HG03558 (cell line): Measurements from ENCODE around the gene FAF1.

Experiments used
- ATAC-seq: cut with Tn5 transposase; IDR thresholded peaks from one replicate; pipeline ENCODE4 v1.9.1; 2021; ENCODE audit warnings: moderate number of reproducible peaks; ENCODE audit not compliant: unreplicated experiment; ENCODE audit errors: extremely low read depth

FAF1 gene

DNA sequence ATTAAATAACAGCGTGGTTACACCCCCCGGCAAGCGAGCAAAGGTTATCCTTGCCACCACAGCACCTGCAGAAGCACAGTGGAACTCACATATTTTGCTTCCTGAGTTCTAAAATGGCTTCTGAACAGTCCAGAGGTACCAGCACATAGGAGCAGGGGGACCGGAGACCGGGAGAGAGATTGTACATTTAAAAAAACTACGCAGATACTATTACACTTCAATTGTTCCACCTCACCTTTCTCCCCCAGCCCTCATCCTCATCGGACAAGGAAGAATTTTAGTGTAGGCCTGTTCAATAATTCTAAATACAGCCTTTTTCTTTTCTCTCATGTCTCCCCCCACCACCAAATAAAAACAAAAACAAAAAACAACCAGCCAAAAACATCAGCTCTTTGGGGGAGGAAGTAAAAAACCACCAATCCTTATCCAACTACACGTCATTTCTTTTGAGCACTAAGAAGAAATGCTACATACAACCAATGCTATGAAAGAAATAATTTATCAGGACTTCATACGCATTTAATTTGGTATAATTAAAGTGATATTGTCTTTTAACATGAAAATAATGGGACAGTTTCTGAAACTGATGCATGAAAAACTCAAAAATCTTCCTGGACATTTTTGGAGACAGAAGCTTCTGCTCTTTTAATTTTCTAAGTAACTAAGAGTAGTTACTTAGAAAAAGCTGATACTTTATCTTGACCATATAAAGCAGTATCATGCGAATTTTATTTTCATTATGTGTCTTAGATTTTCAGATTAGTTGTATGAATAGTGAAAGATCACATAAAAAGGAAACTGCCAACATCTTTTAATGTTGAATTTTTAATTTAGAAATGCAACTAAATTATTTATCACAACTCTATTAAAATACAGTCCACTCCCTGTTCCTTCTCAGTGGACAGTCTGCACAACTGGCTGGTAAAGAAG is 19.1 kb upstream of the FAF1 start:
- ATAC-seq = no peak

DNA sequence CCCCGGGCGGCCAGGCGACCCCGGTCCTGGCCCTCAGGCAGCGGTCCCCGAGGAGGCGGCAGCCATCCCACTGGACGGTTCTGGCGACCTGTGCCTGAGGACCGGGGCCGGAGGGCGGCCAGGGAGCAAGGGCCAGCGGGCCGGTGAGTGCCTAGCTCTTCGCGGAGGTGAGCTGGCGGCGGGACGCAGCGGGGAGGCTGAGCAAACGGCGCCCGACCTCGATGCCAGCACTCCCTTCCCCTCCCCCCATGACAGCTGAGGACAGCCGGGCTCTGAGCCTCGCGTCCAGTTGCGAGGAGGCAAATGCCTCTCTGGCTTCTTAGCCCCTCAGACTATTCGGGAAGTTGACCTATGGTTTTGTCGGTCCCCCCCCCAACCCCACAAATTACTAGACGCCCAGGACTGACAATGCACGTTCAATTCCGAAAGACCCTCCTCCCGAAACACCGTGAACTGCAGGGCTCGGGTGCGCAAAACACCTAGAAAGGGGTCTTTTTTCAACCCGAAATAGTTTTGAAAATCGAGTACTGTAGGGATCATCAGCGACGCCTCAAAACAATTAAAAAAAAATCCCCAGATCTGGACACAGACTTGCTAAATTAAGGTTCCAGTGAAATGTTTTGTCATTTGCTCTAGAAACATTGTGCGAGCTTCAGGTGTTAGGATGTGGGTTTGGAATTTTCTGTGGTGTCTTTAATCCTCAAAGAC is 18.2 kb upstream of the FAF1 start:
- no peak for ATAC-seq

DNA sequence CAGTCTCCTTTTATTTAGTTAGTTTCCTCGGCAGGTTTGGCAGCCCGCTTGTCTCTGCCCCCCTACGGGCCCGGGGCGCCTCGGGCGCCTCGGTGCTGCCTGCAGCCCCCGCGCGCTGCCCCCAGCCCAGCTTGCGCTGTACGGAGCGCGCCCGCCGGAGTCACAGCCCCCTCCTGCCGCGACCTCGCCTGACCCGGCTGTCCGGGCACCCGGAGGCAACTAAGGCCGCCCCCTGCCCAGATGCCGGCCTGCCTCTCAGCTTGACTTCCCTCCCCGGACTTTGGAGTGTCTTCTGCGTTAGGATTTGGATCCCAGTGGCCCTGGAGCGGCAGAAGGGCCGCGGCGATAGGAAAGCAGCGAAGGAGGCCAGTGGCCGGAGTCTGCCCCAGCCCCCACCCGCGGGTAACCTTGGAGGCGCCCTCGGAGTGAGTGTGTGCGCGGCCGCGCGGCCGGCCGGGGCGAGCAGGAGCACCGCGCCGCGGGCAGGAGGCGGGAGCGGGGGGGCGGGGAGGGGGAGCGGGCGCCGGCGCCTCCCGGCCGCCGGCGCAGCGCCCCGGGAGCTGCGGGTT is 17.6 kb upstream of the FAF1 start:
- no peak for ATAC-seq

DNA sequence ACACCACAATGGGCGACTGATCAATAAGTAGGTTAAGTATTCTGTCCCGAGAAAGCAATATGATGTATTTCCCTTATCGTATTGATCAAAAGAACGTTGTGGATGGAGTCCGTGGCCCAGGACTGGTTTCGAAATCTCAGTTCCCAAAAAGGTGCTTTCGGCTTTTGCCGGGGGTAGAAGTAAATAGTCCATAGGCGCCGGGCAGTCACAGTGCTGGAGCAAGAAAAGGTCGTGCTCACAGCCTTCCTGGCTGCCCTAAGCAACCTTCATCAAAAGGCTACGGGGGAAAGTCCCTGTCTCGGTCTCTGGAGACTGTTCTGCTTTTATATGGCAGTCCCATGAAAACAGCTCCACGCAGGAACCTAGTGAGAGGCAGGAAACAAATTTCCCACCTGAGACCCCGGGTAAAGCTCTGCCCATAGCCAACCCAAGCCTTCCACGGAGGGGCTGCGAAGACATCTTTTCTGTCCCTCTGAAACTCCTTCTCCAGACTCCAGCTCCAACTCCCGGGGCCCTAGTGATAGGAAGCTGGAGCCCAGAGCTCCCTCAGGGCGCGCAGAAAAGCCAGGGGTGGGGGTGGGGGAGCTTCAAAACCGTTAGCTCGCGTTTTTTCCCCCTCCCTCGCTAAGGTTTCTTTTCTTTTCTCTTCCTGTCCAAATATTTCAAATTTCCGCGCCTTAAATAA is 17.0 kb upstream of the FAF1 start:
- peak; percentile 44 for ATAC-seq

DNA sequence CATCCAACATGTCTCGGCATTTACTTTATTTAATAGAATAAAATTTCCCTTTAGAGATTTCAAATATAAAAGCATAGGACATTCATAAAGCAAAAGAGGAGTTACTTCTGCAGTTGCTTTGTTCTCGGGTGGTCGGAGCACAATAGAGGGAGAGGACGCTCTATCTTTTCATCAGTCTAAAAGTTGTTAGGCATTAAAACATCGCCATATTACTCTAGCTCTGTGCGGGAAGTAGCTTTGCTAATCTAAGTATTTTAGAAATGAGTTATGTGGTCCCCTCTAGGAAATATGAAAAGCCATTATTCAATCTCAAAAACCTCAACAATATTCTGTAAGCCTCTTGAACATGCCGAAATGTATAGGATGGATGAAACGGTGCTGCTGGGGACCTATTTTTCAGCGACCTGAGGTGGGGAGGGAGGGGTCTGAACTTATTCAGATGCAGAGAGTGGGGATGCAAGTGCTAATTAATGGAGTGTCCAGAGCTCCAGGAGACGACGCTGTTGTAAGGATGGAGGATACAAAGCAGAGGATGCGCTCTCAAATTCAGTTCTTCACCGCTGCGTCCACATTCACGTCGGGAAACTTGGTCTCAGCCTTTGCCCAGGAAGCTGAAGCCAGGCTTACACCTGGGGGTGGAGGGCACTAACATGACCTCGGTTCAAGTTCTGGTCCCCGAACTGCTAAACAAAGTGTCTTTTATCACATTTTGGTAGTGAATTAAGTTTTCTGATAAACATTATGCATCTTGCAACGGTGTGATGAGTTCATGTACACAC is 16.2 kb upstream of the FAF1 start:
- no peak for ATAC-seq

DNA sequence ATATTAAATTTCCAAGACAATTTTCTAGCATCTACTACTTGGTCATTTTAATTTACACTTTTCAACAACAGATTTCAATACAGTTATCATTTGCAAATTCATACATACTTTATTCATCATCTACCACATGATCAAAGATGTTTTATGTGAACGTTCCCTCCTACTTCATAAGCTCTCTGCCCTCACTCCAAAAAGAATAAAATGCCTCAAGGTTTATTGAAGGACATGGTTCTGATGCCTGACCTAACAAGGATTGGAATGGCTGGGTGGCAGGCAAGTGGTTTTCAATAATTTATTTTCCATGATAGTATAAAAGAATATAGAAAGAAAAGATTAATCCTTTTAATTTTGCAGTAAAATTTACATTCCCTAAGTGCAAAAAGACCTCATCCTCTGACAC is 15.4 kb upstream of the FAF1 start:
- ATAC-seq = no peak

DNA sequence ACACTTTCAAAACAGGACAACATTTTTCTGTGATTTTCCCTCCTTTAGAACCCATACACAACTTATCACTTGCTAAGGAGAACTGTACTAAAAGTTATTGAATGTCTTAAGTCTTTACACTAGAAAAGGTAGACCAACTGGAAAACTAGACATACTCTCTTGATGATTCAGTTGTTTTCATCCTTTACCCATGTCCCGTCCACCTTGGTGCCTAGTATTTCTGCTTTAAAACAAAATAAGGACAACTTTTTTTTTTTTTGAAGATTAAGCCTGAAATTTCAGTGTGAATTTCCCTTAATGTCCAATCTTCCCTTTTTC is 14.5 kb upstream of the FAF1 start:
- ATAC-seq = no peak

DNA sequence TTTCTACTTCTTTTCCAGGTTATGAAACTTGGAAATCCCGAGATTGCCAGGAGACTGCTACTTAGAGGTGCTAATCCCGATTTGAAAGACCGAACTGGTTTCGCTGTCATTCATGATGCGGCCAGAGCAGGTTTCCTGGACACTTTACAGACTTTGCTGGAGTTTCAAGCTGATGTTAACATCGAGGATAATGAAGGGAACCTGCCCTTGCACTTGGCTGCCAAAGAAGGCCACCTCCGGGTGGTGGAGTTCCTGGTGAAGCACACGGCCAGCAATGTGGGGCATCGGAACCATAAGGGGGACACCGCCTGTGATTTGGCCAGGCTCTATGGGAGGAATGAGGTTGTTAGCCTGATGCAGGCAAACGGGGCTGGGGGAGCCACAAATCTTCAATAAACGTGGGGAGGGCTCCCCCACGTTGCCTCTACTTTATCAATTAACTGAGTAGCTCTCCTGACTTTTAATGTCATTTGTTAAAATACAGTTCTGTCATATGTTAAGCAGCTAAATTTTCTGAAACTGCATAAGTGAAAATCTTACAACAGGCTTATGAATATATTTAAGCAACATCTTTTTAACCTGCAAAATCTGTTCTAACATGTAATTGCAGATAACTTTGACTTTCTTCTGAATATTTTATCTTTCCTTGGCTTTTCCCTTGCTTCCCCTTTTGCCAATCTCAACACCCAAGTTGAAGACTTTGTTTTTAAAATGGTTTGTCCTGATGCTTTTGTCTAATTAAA is 14.0 kb upstream of the FAF1 start:
- no peak for ATAC-seq

DNA sequence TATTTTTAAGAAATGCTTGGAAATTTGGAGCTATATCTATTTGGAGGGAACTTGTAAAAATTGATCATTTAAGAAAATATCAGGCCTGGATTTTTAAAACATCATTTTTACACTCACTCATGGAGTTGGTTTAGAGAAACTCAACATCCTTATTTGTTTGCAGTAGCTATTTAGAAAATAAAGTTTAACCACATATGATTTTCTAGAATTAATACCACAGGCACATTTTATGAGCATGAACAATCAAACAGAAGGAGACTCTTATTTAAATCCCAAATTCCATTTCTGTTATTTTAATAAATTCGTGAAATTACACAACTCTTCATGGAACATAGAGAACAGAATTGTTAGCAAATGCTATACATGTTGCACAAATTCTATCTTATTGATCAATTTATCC is 13.2 kb upstream of the FAF1 start:
- ATAC-seq = no peak

DNA sequence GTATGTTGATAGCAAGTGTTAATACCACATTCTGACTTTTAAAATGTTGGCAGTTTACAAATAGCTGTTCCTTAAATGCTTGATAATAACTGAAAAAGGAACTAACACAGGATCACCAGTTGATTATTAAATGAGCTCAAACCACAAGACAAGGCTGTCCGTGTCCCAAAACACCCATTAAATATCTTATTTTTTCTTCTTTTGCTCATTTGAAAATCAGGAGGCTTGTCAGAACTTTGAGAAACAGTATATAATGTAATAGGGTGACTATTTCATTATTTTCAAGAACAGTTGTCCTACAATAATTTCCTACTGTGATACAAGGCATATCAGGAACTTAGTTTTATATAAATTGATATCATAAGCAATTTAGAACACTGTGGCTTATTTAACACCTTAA is 12.7 kb upstream of the FAF1 start:
- ATAC-seq = no peak

DNA sequence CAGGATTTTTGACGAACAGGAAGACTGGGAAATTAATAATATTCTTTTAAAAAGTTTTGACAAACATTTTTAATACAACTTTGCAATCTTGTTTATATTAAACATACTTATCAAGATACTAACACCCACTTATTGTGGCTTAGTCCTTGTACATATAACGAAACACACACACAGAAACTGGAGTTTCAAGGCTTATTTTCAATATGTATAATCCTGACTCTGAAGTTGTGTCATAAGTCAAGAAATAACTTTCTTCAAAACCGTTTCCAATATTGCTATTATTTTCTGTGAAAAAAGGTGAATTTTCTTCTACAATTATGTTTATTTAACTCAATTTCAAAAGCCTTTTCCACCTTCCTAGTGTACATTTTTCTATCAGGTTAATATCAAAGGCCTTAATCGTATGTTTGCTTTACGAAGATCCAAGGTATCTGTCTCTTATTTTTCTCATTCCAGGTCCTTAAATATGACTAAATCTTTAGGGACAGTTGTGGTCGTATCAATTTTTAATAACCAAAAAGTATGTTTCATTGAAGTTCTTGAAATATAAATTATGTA is 11.8 kb upstream of the FAF1 start:
- ATAC-seq = no peak

DNA sequence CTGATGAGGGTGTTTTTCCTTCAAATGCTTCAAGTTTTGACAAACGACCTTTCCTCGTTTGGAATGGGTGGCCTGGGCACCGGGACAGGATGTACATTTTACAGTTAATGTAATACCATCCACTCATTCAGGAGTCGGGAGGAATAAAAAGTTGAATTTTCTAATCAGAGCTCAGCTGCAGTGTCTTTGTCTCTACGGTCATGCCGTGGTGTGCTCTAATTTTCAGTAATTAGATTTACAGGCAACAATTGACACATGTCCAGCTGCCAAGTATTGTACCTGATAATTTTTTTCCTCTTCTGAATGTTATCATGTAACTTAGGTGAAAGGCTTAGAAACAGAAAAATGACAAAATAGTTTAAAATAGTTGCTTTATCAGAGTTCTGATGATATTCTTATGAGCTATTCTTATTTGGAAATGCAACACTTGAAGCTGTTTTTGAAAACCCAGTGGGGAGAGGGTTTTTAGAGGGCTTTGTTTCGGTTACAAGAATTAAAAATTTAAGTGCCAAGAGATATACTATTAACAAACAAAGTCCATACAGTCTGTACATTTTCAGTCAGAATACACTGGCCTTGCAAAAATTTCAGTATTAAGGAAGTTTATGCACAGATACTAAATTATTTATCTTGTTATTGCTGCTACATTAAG is 11.0 kb upstream of the FAF1 start:
- no peak for ATAC-seq

DNA sequence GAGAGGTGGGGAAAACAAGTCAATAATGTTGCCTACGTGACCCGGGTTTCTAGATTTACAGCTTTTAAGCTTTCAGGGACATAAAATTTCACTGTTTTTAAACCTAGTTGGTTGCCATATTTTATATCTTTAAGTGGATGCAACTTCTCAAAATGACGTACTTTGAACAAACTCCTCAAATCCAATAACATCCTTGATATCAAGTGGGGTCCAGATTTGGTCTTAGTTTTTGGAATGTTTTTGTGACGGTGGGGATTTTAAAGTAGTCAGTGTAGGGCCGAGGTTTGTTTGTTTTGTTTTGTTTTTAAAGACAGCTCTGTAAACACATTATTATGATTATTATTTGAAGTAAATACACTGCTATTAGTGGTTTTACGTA is 10.4 kb upstream of the FAF1 start:
- no peak for ATAC-seq

DNA sequence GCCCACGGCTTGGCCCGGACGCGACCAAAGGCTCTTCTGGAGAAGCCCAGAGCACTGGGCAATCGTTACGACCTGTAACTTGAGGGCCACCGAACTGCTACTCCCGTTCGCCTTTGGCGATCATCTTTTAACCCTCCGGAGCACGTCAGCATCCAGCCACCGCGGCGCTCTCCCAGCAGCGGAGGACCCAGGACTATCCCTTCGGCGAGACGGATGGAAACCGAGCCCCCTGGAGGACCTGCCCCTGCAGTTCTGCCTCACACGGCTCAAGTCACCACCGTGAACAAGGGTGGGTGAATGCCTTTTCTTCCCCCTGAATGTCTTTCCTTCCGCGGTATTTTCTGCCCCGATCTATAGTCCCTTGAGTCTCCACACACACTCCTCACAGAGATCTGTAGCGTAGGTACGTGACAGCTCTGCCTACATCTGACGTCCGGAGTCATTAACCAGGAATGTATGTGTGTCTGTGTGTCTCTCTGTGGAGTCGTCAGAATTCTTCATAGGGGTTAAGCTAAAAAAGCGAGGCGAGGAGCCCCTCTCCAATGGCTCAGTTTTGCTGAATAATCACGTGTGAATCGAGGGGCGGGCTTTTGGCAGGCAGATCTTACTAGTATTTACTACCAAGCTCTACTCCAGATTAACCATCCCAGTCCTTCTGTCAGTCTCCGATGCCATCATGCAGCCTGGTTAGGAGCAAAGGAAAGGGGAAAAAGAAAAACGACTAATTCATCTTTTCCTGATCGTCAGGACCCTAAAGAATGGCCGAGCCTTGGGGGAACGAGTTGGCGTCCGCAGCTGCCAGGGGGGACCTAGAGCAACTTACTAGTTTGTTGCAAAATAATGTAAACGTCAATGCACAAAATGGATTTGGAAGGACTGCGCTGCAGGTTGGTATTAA is 9.8 kb upstream of the FAF1 start, which contains the start of gene CDKN2C:
TSS of gene CDKN2C (plus strand) at position 635 of the 898 bp plus-strand sequence. CDS start at position 759, 124 bp downstream.
- no peak for ATAC-seq

DNA sequence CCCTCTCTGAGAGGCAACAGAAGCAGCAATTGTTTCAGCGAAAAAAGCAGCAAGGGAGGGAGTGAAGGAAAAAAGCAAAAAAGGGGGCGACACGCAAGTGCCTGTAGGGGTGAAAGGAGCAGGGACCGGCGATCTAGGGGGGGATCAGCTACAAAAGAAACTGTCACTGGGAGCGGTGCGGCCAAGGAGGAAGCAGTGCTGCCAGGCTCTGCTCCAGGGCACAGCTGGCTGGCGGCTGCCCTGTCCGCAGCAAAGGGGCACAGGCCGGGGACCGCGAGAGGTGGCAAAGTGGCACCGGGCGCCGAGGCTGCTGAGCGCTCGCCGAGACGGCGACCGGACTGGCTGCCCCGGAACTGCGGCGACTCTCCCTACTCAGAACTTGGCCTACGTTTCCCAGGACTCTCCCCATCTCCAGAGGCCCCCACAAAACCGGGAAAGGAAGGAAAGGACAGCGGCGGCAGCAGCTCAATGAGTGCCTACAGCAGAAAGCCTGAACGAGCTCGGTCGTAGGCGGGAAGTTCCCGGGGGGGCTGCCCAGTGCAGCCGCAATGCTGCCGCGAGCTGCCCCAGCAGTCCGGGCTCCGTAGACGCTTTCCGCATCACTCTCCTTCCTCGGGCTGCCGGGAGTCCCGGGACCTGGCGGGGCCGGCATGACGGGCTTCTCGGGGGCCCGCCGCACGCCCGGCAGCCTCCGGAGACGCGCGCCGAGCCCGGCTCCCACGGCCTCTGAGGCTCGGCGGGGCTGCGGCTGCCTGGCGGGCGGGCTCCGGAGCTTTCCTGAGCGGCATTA is 8.9 kb upstream of the FAF1 start:
- no peak for ATAC-seq

DNA sequence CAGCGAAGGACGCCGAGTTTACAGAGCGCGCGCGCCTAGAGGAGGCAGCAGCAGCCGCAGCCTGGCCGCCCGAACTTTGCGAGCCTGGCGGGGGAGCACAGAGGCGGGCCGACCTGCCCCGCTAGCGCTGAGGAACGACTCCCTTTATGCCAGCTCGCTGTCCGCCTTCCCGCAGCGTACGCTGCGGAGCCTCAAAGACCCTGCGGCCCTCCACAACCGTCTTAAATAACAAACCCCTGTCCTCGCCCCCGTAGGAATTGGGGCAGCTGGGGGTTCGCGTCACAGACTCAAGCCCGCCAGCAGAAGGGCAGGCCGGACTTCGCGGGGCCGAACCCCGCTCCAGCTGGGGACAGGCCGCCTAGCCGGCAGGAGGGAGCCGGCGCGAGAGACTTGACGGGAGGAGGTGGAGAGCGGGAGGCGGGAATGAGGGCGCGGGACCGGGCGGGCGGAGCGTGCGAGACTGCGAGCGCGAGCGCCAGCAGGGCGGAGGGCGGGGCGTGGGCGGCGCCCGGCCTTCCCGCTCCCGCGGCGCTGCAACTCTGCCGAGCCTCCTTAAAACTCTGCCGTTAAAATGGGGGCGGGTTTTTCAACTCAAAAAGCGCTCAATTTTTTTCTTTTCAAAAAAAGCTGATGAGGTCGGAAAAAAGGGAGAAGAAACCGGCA is 8.2 kb upstream of the FAF1 start:
- ATAC-seq = peak; percentile 34
